NCI-H1436 treated with DMSO at 0.1 percent for 48 hours (cell line): ENCODE data around the gene WNT3.

Experiments
- DNase-seq: peaks from one replicate; lab custom pipeline; 2025; lab: John Stamatoyannopoulos, UW

WNT3 gene

DNA sequence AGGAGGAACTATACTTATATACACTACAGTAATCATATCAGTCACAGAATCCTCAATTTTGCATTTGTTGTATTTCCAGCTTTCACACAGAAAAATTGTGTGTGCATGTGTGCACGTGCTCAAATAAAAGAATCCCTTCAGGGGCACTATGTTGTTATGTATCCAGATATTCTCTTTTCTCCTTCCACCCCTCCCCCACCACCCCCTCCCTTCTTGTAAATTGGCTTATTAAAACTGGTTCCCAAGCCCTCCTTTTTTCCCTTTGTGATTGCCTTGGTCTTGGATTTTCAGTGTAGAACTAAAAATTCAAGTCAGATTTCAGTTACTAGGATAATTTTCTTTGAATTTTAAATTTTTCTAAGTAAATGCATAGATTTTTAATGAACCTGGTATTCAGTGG, 86.3 kb downstream of the WNT3 start:
- no peak for DNase-seq

DNA sequence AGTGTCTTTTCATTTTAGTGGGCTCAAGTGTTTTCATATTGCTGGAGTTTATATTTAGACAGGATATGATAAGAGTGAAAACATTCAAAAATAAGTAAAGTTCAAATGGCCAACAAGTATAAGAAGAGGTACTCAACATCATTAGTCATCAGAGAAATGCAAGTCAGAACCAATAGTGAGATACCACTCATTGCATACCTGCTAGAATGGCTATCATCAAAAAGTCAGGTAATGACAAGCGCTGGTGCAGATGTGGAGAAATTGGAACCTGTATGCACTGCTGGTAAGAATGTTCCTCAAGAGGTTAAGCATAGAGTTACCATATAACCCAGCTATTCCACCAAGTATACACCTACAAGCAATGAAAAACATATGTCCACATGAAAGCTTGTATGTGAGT, 87.8 kb downstream of the WNT3 start:
- no peak for DNase-seq

DNA sequence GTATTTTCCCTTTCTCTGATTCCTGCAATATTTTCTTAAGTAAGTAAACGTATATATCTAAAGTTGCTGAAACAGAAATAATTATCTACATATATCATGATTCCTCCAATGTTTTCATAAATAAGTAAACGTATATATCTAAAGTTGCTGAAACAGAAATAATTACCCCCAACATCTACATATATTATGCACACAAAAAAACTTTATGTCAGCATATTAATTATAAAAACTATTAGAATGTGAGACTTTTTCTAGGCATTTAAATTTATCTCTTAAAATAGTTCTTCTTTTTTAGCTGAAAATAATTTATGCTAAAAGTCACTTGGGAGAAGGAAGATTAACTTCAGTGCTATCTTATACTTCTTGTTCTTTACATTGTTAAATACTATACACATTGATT, 88.5 kb downstream of the WNT3 start:
- no peak for DNase-seq

DNA sequence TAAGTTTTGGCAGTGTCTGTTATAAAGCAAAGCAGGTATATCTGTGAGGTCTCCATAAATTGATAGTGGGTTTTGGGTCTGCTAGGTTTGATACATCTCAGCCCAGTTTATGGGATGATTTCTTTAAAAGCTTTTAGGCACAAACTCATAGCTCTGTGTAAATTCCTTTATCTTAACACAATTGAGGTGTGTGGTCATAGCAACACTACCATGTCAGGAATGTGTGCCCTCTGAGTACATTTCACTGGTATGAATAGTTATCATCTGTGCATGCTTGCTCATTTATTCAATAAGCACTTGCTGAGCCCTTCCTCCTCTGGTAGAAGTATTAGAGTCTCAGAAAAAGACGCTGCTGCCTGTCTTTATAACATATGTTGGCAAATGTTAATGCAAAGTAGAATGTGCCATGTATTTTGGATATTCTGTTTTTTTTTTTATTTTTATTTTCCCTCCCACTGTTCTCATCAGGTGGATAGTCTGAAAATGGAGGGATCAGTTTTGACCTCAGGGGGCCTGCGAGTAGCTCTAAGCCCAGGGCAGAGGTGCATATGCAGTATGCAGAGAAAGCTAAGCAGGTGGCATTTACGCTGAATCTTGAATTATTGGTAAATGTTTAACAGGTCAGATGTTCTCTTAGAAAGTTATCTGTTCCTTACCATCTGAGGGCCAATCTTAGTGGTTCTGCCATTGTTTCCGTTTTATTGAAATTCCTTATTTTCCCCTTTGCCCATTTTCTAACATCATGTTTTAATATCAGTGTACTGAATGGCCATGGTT, 90.7 kb downstream of the WNT3 start:
- DNase-seq, result no peak

DNA sequence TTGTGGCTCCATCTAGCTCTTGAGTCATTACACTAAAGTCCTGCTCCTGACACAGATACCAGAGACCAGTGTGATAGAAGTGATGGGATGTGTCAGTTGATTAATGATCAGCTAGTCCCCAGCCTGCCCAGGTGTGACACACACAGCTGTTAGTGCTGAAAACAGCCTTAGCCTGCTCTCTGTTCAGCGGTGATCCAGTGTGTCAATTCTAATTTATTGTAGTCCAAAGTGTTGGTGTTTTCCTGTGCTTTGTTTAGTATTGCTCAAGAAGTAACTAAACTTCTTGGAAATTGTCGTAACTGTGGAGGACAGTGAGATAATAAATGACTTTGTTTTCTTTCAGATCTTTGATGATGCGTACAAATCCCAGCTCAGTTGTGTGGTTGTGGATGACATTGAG, 92.3 kb downstream of the WNT3 start:
- DNase-seq, result no peak

DNA sequence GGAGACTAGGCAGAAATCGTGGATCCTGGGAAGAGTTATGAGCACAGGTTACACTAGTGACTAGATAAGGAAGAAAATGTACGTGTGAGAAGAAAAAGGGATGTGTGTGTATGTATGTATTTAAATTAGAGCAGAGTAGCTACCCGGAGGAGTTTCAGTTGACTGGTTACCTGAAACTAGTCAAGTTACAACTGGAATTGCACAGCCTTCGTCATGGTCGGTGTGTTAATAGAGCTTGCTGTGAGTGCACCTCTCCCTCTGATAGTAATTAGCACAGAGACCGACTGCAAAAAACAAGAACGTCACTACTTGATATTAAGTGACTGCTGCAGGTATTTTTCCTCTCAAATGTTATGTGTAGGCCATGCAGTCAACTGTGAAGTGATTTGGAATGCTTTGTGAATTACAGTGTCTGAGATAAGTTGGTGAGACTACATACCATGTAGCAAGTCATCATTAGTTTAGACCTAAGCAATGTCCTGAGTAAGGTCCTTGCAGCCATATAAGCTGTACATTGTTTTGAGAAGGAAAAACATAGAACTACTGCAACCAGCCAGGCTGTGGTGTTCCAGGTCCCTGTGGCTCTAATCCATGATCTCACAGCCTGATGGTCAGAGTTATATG, 95.7 kb downstream of the WNT3 start:
- DNase-seq, result no peak

DNA sequence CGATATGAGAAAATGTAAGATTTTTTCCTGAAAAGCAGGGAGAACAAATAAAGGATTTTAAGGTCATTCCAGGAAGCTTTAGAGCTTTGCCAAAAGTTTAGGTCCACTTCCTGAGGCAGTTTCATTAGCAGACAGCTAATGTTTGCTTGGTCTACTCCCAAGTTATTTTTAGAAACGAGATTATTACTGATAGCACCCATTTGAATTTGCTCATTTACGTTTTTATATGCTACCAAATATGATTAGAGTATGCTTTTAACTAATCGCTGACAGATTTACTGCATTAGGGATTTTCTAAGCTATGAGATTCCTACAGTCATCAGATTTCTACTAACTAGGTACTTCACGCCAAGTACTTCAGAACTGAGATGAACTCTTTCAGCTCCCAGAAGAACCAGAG, 98.1 kb downstream of the WNT3 start:
- no peak for DNase-seq

DNA sequence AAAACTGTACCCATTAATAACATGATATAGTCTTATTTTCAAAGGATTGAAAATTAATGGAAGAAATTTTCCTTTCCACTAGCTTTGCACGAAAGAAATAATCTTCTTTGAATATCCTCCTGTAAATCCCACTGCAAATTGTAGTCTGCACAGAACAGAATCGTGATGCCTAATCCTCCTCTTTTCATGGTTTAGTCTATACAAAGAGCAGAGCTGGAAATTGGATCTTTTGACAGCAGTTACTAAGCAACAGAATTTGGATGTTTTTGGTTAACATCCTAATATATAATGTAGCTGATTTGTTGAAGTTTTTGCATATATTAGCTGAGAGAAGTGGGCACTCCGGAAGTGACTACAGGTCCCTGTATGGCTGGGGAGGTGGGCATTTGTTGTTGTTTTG, 98.6 kb downstream of the WNT3 start:
- DNase-seq, result no peak

DNA sequence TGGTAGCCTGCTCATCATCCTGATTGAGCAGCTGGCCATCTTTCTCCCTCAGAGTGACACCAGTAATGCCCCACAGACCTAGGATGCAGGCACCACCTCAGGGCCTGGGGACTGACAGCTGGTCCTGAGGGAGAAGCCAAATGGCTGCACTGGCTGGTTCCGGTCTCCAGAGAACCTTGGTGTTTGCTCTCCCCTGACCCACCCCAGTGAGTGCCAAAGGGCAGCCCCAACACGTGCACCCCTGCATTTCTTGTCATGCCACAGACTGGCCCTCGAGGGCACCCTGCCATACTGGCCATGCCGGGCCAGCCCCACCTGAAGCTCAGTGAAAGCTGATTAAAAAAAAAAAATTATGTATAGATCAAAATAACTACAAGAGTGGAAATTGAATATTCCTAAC, 100.5 kb downstream of the WNT3 start:
- DNase-seq, result no peak
